PC-3 (cell line): ENCODE results near the gene PHYKPL. TPM values are rescaled to one million over a fixed set of nuclear protein-coding genes. Genes with fewer than 3 reads are reported as not detected.

ENCODE experiments used
- ATAC-seq: fragments of 200-7000 bp; cut with Tn5 transposase; 2 replicates; pipeline ENCODE4 v1.9.1; 2020; ENCODE audit warnings: mild to moderate bottlenecking, moderate library complexity
- BruUV-seq: library from RNA; stranded (reverse); fragments of 400-500 nt; replicated peaks from 2 replicates; lab custom pipeline; 2021; lab: Mats Ljungman, UMichigan
- CTCF ChIA-PET: fragments of 300-600 bp; sonication (Branson Sonifier 250); formaldehyde crosslinking; loops from one replicate; lab custom pipeline; 2022; ENCODE audit warnings: antibody characterized with exemption; lab: Charles Lee
- POLR2A ChIA-PET: fragments of 300-600 bp; sonication (Branson Sonifier 250); formaldehyde crosslinking; loops from one replicate; lab custom pipeline; 2022; ENCODE audit warnings: antibody characterized with exemption; ENCODE audit not compliant: unreplicated experiment; lab: Charles Lee
- DNase-seq: peaks from one replicate; pipeline ENCODE4 v3.0.0-alpha.2; 2015
- H2AFZ ChIP-seq: fragments of 300-600 bp; sonication (generic); 2 replicates; pipeline ENCODE4 v1.6.0; 2016; ENCODE audit warnings: antibody characterized with exemption, low read length
- H3F3A ChIP-seq: fragments of 300-600 bp; sonication (generic); one replicate; pipeline ENCODE4 v1.6.0; 2017; ENCODE audit warnings: antibody characterized with exemption, low read length, control low read depth, mild to moderate bottlenecking; ENCODE audit not compliant: unreplicated experiment
- H3K27ac ChIP-seq: fragments of 300-600 bp; sonication (generic); 2 replicates; pipeline ENCODE4 v1.5.1; 2016; ENCODE audit warnings: mild to moderate bottlenecking, low read length
- H3K27me3 ChIP-seq: fragments of 300-600 bp; sonication (generic); 2 replicates; pipeline ENCODE4 v1.6.1; 2016; ENCODE audit warnings: low read length, mixed read lengths
- H3K36me3 ChIP-seq: fragments of 300-600 bp; sonication (generic); 2 replicates; pipeline ENCODE4 v1.6.1; 2016; ENCODE audit warnings: low read depth, mixed run types, low read length, mixed read lengths
- H3K4me1 ChIP-seq: fragments of 300-600 bp; sonication (generic); 2 replicates; pipeline ENCODE4 v1.5.1; 2016; ENCODE audit warnings: low read length; ENCODE audit not compliant: insufficient read depth
- H3K4me2 ChIP-seq: fragments of 300-600 bp; sonication (generic); 2 replicates; pipeline ENCODE4 v1.6.0; 2016; ENCODE audit warnings: low read length
- H3K4me3 ChIP-seq: fragments of 300-600 bp; sonication (generic); 2 replicates; pipeline ENCODE4 v1.5.1; 2016; ENCODE audit warnings: mild to moderate bottlenecking, low read length, mixed read lengths
- H3K79me2 ChIP-seq: fragments of 300-600 bp; sonication (generic); 2 replicates; pipeline ENCODE4 v1.6.1; 2017; ENCODE audit warnings: low read length, mixed read lengths
- H3K9ac ChIP-seq: fragments of 300-600 bp; sonication (generic); 2 replicates; pipeline ENCODE4 v1.6.0; 2016; ENCODE audit warnings: mild to moderate bottlenecking, low read length
- H3K9me2 ChIP-seq: fragments of 300-600 bp; sonication (generic); replicated peaks from 2 replicates; pipeline ENCODE4 v1.6.1; 2016; ENCODE audit warnings: mixed run types, low read length, mixed read lengths
- H3K9me3 ChIP-seq: fragments of 300-600 bp; sonication (generic); 2 replicates; pipeline ENCODE4 v1.6.1; 2016; ENCODE audit warnings: low read length, mixed read lengths
- H4K20me1 ChIP-seq: fragments of 300-600 bp; sonication (generic); 2 replicates; pipeline ENCODE4 v1.6.1; 2016; ENCODE audit warnings: low read length, mixed read lengths
- EZH2 ChIP-seq: fragments of 300-600 bp; sonication (generic); IDR thresholded peaks from one replicate; pipeline ENCODE4 v1.6.1; 2017; ENCODE audit warnings: antibody characterized with exemption, mild to moderate bottlenecking, low read length; ENCODE audit not compliant: unreplicated experiment
- EZH2phosphoT487 ChIP-seq: fragments of 300-600 bp; sonication (generic); IDR thresholded peaks from 2 replicates; pipeline ENCODE4 v1.6.1; 2018; ENCODE audit warnings: mild to moderate bottlenecking, antibody characterized with exemption, low read length, borderline replicate concordance
- intact Hi-C: fragments of 100-400 bp; cut with micrococcal nuclease; formaldehyde crosslinking; loops from 2 replicates; pipeline ENCODE4 v1.9.0; 2023
- total RNA-seq: library from RNA; depleted of rRNA; stranded (reverse); fragments of >200 nt; gene quantifications from 2 replicates; pipeline ENCODE4 v1.2.3, GENCODE V29; 2014
- TF ChIP-seq, protein P1 (sequence below): fragments of 300-600 bp; sonication (generic); conservative IDR thresholded peaks from 2 replicates; pipeline ENCODE4 v1.5.1; 2017; ENCODE audit warnings: antibody characterized with exemption, low read depth, mild to moderate bottlenecking, low read length

Gene PHYKPL
- total RNA-seq, 1 experiment from 2014 or later: 31.2 TPM

DNA sequence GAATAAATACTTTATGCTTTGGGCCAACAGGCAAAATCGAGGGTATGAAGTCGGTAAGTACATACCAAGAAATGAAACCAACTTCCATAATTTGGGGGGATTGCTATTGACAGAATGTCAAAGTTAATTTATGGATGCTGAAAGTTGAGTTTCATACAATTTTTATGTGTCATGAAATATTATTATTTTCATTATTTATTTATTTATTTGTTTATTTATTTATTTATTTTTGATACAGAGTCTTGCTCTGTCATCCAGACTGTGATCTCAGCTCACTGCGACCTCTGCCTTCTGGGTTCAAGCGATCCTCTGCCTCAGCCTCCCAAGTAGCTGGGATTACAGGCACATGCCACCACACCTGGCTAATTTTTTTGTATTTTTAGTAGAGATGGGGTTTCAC is 40.9 kb downstream of the PHYKPL start:
- no peak overlapping the region for H3K9ac ChIP-seq
- H3K9me3 ChIP-seq: no peaks in the 10 kb centered on the region
- H3K4me1 ChIP-seq: peaks cover 14% of the 10 kb centered on the region
- TF ChIP-seq, protein P1, sequence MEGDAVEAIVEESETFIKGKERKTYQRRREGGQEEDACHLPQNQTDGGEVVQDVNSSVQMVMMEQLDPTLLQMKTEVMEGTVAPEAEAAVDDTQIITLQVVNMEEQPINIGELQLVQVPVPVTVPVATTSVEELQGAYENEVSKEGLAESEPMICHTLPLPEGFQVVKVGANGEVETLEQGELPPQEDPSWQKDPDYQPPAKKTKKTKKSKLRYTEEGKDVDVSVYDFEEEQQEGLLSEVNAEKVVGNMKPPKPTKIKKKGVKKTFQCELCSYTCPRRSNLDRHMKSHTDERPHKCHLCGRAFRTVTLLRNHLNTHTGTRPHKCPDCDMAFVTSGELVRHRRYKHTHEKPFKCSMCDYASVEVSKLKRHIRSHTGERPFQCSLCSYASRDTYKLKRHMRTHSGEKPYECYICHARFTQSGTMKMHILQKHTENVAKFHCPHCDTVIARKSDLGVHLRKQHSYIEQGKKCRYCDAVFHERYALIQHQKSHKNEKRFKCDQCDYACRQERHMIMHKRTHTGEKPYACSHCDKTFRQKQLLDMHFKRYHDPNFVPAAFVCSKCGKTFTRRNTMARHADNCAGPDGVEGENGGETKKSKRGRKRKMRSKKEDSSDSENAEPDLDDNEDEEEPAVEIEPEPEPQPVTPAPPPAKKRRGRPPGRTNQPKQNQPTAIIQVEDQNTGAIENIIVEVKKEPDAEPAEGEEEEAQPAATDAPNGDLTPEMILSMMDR: no peak
- TF ChIP-seq EZH2: no peak
- TF ChIP-seq EZH2phosphoT487: no peak
- no peak overlapping the region for H3K4me2 ChIP-seq
- ChIA-PET POLR2A (interaction anchor here (0.5 kb wide), 1 partner anchor 578 kb away, joined by 3 read pairs; no protein-coding TSS in a partner anchor), CTCF (no interaction called here)
- H3K36me3 ChIP-seq: no peaks in the 10 kb centered on the region
- H3K4me3 ChIP-seq: no peak overlapping the region
- H3K9me2 ChIP-seq: no peaks in the 10 kb centered on the region
- no peaks in the 10 kb centered on the region for H3F3A ChIP-seq
- ATAC-seq (no peak), DNase-seq (no peak)
- no peaks in the 10 kb centered on the region for H3K27me3 ChIP-seq
- no peaks in the 10 kb centered on the region for H3K79me2 ChIP-seq
- H2AFZ ChIP-seq: no peak overlapping the region
- intact Hi-C loops: no loop called here
- H4K20me1 ChIP-seq: no peaks in the 10 kb centered on the region
- H3K27ac ChIP-seq: no peak overlapping the region
- BruUV-seq: no TSS peak

DNA sequence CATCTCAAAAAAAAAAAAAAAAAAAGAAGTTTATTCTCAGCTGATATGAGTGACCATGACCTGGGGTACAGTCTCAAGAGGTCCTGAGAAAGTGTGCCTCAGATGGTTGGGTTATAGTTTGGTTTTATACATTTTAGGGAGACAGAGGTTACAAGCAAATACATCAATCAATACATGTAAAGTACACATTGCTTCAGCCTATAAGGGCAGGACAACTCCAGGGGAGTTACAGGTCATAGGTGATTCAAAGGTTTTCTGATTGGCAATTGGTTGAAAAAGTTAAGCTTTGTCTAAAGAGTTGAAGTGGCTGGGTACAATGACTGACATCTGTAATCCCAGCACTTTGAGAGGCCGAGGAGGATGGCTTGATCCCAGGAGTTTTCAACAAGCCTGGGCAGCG is 43.2 kb downstream of the PHYKPL start:
- no peak overlapping the region for H3K27ac ChIP-seq
- no peaks in the 10 kb centered on the region for H3K79me2 ChIP-seq
- no peaks in the 10 kb centered on the region for H3K9me2 ChIP-seq
- H3K36me3 ChIP-seq: no peaks in the 10 kb centered on the region
- no peaks in the 10 kb centered on the region for H3K27me3 ChIP-seq
- ATAC-seq (no peak), DNase-seq (no peak)
- no peak overlapping the region for H3K4me3 ChIP-seq
- no peak overlapping the region for H3K4me2 ChIP-seq
- TF ChIP-seq, protein P1: no peak
- TF ChIP-seq EZH2: no peak
- TF ChIP-seq EZH2phosphoT487: no peak
- intact Hi-C loops: no loop called here
- no peak overlapping the region for H3K9ac ChIP-seq
- H3K9me3 ChIP-seq: no peaks in the 10 kb centered on the region
- no TSS peak for BruUV-seq
- H3F3A ChIP-seq: peaks cover 4% of the 10 kb centered on the region
- ChIA-PET CTCF (no interaction called here), POLR2A (no interaction called here)
- no peaks in the 10 kb centered on the region for H4K20me1 ChIP-seq
- peaks cover 23% of the 10 kb centered on the region for H3K4me1 ChIP-seq
- no peak overlapping the region for H2AFZ ChIP-seq

DNA sequence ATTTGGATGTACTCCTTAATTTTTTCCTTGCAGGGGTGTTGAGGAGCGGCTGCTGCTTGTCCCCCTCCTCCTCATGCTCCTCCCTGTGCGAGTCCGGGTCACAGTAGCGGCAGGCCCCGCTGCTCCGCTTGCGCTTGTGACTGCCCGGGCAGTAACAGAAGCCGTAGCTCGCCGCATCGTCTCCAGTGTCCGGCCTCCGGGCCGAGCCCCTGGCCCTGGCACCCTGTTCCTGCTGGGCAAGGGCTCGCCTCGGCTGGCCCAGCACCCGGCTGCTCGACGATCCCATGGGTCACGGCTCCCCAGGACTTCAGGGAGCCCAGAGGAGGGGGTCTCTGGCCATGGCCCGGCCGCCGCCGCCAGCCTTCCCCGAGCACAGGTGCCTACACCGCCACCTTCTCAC is 45.6 kb downstream of the PHYKPL start, which contains the start of gene GMCL2:
Gene GMCL2 (minus strand): TSS at position 358 of the 400 bp plus-strand sequence. CDS start 72 bp downstream, at position 286.
- DNase-seq (no peak), ATAC-seq (no peak)
- no peak within 1 kb of the TSS for H3K4me3 ChIP-seq
- TF ChIP-seq EZH2phosphoT487 (no peak), EZH2 (no peak)
- TF ChIP-seq, protein P1: no peak
- no peaks in the 10 kb centered on the region for H3K27me3 ChIP-seq
- no peaks in the 10 kb centered on the region for H3K36me3 ChIP-seq
- CTCF ChIA-PET: no interaction called here
- H3K9me2 ChIP-seq: no peaks in the 10 kb centered on the region
- peak within 1 kb of the TSS; percentile 18; the same call in 1 of the 2 replicates for H3K27ac ChIP-seq
- peak within 1 kb of the TSS; percentile 46 for H3K4me2 ChIP-seq
- no TSS peak for BruUV-seq
- no peak within 1 kb of the TSS for H3K9ac ChIP-seq
- H4K20me1 ChIP-seq: no peaks in the 10 kb centered on the region
- intact Hi-C loops: no loop called here
- POLR2A ChIA-PET: no interaction called here
- peaks cover 23% of the 10 kb centered on the region for H3K4me1 ChIP-seq
- H3K9me3 ChIP-seq: no peaks in the 10 kb centered on the region
- no peak within 1 kb of the TSS for H2AFZ ChIP-seq
- H3K79me2 ChIP-seq: no peaks in the 10 kb centered on the region
- H3F3A ChIP-seq: peaks cover 4% of the 10 kb centered on the region
